Neuronal stem cell (in vitro differentiated cells): ENCODE results near the gene PCBP4.
A peak's percentile ranks its signal among the peaks of the same experiment; 100 is the strongest.

Source experiments
- DNase-seq: peaks from one replicate; pipeline ENCODE4 v3.0.0-alpha.2; 2013; ENCODE audit warnings: low spot score
- H2AFZ ChIP-seq: one replicate; pipeline ENCODE4 v1.6.1; 2013; ENCODE audit warnings: mild to moderate bottlenecking, low read length, inconsistent platforms
- H2AK5ac ChIP-seq: 2 replicates; pipeline ENCODE4 v1.6.1; 2013; ENCODE audit warnings: low read depth, mild to moderate bottlenecking, inconsistent platforms, low read length, moderate library complexity, mixed read lengths
- H2BK120ac ChIP-seq: 2 replicates; pipeline ENCODE4 v1.6.1; 2013; ENCODE audit warnings: low read depth, mild to moderate bottlenecking, inconsistent platforms, low read length, moderate library complexity, mixed read lengths
- H2BK12ac ChIP-seq: one replicate; pipeline ENCODE4 v1.6.1; 2013; ENCODE audit warnings: low read length, inconsistent platforms
- H2BK15ac ChIP-seq: 2 replicates; pipeline ENCODE4 v1.6.1; 2013; ENCODE audit warnings: mild to moderate bottlenecking, low read length, inconsistent platforms, mixed read lengths
- H2BK5ac ChIP-seq: one replicate; pipeline ENCODE4 v1.6.1; 2013; ENCODE audit warnings: inconsistent platforms, mild to moderate bottlenecking, low read length, moderate library complexity
- H3K14ac ChIP-seq: one replicate; pipeline ENCODE4 v1.6.1; 2013; ENCODE audit warnings: low read length, inconsistent platforms
- H3K18ac ChIP-seq: 2 replicates; pipeline ENCODE4 v1.6.1; 2013; ENCODE audit warnings: low read length, inconsistent platforms
- H3K23ac ChIP-seq: 2 replicates; pipeline ENCODE4 v1.6.1; 2013; ENCODE audit warnings: low read depth, mild to moderate bottlenecking, mixed read lengths, low read length, inconsistent platforms; ENCODE audit not compliant: poor library complexity
- H3K27ac ChIP-seq: replicated peaks from 3 replicates; pipeline ENCODE4 v1.5.1; 2013; ENCODE audit warnings: low read length, inconsistent platforms
- H3K27me3 ChIP-seq, 3 experiments: 2 replicates each; pipeline ENCODE4 v1.6.1; 2013; ENCODE audit warnings: low read length in 3 of 3, mild to moderate bottlenecking in 2 of 3, inconsistent platforms in 1 of 3, low read depth in 1 of 3, mixed read lengths in 1 of 3, moderate library complexity in 1 of 3; ENCODE audit not compliant: control insufficient read depth in 3 of 3, insufficient read depth in 3 of 3
- H3K36me3 ChIP-seq, 2 donors: replicated peaks in 1 of 2; 2 replicates each; pipeline ENCODE4 v1.6.1; 2013; ENCODE audit warnings: low read length in 2 of 2; ENCODE audit not compliant: control insufficient read depth in 2 of 2, insufficient read depth in 2 of 2
- H3K4ac ChIP-seq: 2 replicates; pipeline ENCODE4 v1.6.1; 2013; ENCODE audit warnings: inconsistent platforms, mild to moderate bottlenecking, low read length, moderate library complexity
- H3K4me1 ChIP-seq, 2 donors: 1 replicate in 1 of 2; 2 replicates in 1 of 2; pipeline ENCODE4 v1.6.1; 2013; ENCODE audit warnings: low read length in 2 of 2, low read depth in 1 of 2; ENCODE audit not compliant: control insufficient read depth in 2 of 2, insufficient read depth in 1 of 2
- H3K4me2 ChIP-seq: one replicate; pipeline ENCODE4 v1.6.1; 2013; ENCODE audit warnings: mild to moderate bottlenecking, low read length, inconsistent platforms; ENCODE audit not compliant: insufficient read depth, poor library complexity, severe bottlenecking
- H3K4me3 ChIP-seq, 2 donors: 2 replicates each; pipeline ENCODE4 v1.5.1; 2013; ENCODE audit warnings: low read length in 2 of 2, mild to moderate bottlenecking in 2 of 2, inconsistent platforms in 1 of 2, moderate library complexity in 1 of 2
- H3K79me1 ChIP-seq: one replicate; pipeline ENCODE4 v1.6.1; 2013; ENCODE audit warnings: low read depth, mild to moderate bottlenecking, inconsistent platforms, low read length, moderate library complexity
- H3K9ac ChIP-seq: one replicate; pipeline ENCODE4 v1.6.1; 2013; ENCODE audit warnings: mild to moderate bottlenecking, low read depth, low read length, inconsistent platforms; ENCODE audit not compliant: poor library complexity
- H3K9me3 ChIP-seq, 2 donors: replicated peaks in 1 of 2; 2 replicates each; pipeline versions ENCODE3 to v1.6.1; 2013; ENCODE audit warnings: low read length in 2 of 2, mild to moderate bottlenecking in 2 of 2, inconsistent platforms in 1 of 2, low read depth in 1 of 2, mixed read lengths in 1 of 2, moderate library complexity in 1 of 2; ENCODE audit not compliant: control insufficient read depth in 2 of 2, insufficient read depth in 1 of 2
- H4K8ac ChIP-seq: one replicate; pipeline ENCODE4 v1.6.1; 2013; ENCODE audit warnings: low read depth, mild to moderate bottlenecking, inconsistent platforms, low read length, moderate library complexity
- H4K91ac ChIP-seq: one replicate; pipeline ENCODE4 v1.6.1; 2013; ENCODE audit warnings: low read length, low read depth, mild to moderate bottlenecking, inconsistent platforms; ENCODE audit not compliant: poor library complexity
- WGBS, 2 donors: extraction: QIAGEN DNeasy Blood & Tissue Kit; methylation state at CpG; one replicate each; pipeline ENCODE4 v1.1.7; 2013; ENCODE audit warnings: missing lambda C conversion rate in 2 of 2, mixed read lengths in 1 of 2; ENCODE audit not compliant: insufficient read length in 2 of 2, insufficient replicate concordance in 1 of 2; ENCODE audit errors: extremely low coverage in 2 of 2; 5-methylcytosine and 5-hydroxymethylcytosine counted together

The PCBP4 gene

GRCh38 chr3:52013802-52014598 lies 46.7 kb upstream of the PCBP4 start:
- H4K91ac ChIP-seq: no peak overlapping the region
- H2BK5ac ChIP-seq: no peak overlapping the region
- H2BK12ac ChIP-seq: no peak overlapping the region
- H3K4me3 ChIP-seq: no peak overlapping the region
- no peak overlapping the region for H3K9ac ChIP-seq
- H3K4ac ChIP-seq: no peak overlapping the region
- no peaks in the 10 kb centered on the region for H3K79me1 ChIP-seq
- H3K4me2 ChIP-seq: no peak overlapping the region
- peak overlapping the region; percentile 57 for H2AK5ac ChIP-seq
- H2BK120ac ChIP-seq: no peak overlapping the region
- H3K4me1 ChIP-seq: peaks cover 1 to 8% of the 10 kb centered on the region in 2 donors
- no peak overlapping the region for H3K27ac ChIP-seq
- no CpG with 5 or more reads among the region's 6 CpGs for WGBS, 2 donors
- H3K27me3 ChIP-seq: no peaks in the 10 kb centered on the region
- no peak overlapping the region for H4K8ac ChIP-seq
- H3K18ac ChIP-seq: peak overlapping the region; percentile 48
- H3K14ac ChIP-seq: no peak overlapping the region
- H3K36me3 ChIP-seq: no peaks in the 10 kb centered on the region
- no peak for DNase-seq
- H3K9me3 ChIP-seq: no peaks in the 10 kb centered on the region
- H2BK15ac ChIP-seq: no peak overlapping the region
- no peak overlapping the region for H3K23ac ChIP-seq
- H2AFZ ChIP-seq: peak overlapping the region; percentile 52

GRCh38 chr3:52012699-52013098 lies 45.4 kb upstream of the PCBP4 start:
- no peak for DNase-seq
- Histone ChIP-seq H3K14ac (no peak overlapping the region), H3K27ac (no peak overlapping the region), H3K4me1 (peaks cover 1 to 8% of the 10 kb centered on the region in 2 donors), H3K79me1 (no peaks in the 10 kb centered on the region), H3K36me3 (no peaks in the 10 kb centered on the region), H4K8ac (no peak overlapping the region), H2AK5ac (no peak overlapping the region), H3K9ac (no peak overlapping the region), H3K4ac (no peak overlapping the region), H3K18ac (no peak overlapping the region), H2BK15ac (no peak overlapping the region), H2AFZ (no peak overlapping the region), H3K27me3 (no peaks in the 10 kb centered on the region), H3K4me3 (no peak overlapping the region), H2BK12ac (no peak overlapping the region), H4K91ac (no peak overlapping the region), H2BK5ac (no peak overlapping the region), H3K9me3 (no peaks in the 10 kb centered on the region), H3K23ac (no peak overlapping the region), H3K4me2 (no peak overlapping the region), H2BK120ac (no peak overlapping the region)
- WGBS, 2 donors: no CpG with 5 or more reads among the region's 7 CpGs

- H3K4me3 ChIP-seq: no peak overlapping the region
- no peak overlapping the region for H2AFZ ChIP-seq
- no peak overlapping the region for H3K4ac ChIP-seq
- H3K4me2 ChIP-seq: no peak overlapping the region
- H3K4me1 ChIP-seq: peaks cover 14 to 17% of the 10 kb centered on the region in 2 donors
- H3K9me3 ChIP-seq: no peaks in the 10 kb centered on the region
- H2AK5ac ChIP-seq: no peak overlapping the region
- no peak overlapping the region for H3K23ac ChIP-seq
- no peak overlapping the region for H3K9ac ChIP-seq
- no peak overlapping the region for H3K27ac ChIP-seq
- no peak overlapping the region for H3K18ac ChIP-seq
- no peaks in the 10 kb centered on the region for H3K36me3 ChIP-seq
- no peak overlapping the region for H4K8ac ChIP-seq
- no peaks in the 10 kb centered on the region for H3K27me3 ChIP-seq
- DNase-seq: no peak
- no peak overlapping the region for H2BK12ac ChIP-seq
- H2BK15ac ChIP-seq: no peak overlapping the region
- H3K14ac ChIP-seq: no peak overlapping the region
- H4K91ac ChIP-seq: no peak overlapping the region
- no peak overlapping the region for H2BK5ac ChIP-seq
- no peaks in the 10 kb centered on the region for H3K79me1 ChIP-seq
- no peak overlapping the region for H2BK120ac ChIP-seq
These were observed 43.2 kb upstream of the PCBP4 start for GRCh38 chr3:52010431-52010830.

- no peaks in the 10 kb centered on the region for H3K79me1 ChIP-seq
- no peak overlapping the region for H3K4me2 ChIP-seq
- H4K8ac ChIP-seq: no peak overlapping the region
- no peak overlapping the region for H3K9ac ChIP-seq
- H4K91ac ChIP-seq: no peak overlapping the region
- H3K23ac ChIP-seq: no peak overlapping the region
- no peak overlapping the region for H2BK12ac ChIP-seq
- no peak overlapping the region for H2AK5ac ChIP-seq
- no peaks in the 10 kb centered on the region for H3K9me3 ChIP-seq
- H3K4me3 ChIP-seq: no peak overlapping the region
- H3K36me3 ChIP-seq: no peaks in the 10 kb centered on the region
- no peak overlapping the region for H3K18ac ChIP-seq
- H3K27me3 ChIP-seq: no peaks in the 10 kb centered on the region
- no peak overlapping the region for H3K27ac ChIP-seq
- H3K4ac ChIP-seq: no peak overlapping the region
- no peak for DNase-seq
- H2BK5ac ChIP-seq: no peak overlapping the region
- H2BK15ac ChIP-seq: peak overlapping the region; percentile 41
- no peak overlapping the region for H2AFZ ChIP-seq
- no CpG with 5 or more reads among the region's 4 CpGs for WGBS, 2 donors
- H3K4me1 ChIP-seq: peaks cover 36 to 45% of the 10 kb centered on the region in 2 donors
- H3K14ac ChIP-seq: no peak overlapping the region
- no peak overlapping the region for H2BK120ac ChIP-seq
These were observed 40.0 kb upstream of the PCBP4 start for GRCh38 chr3:52007291-52007690.
